ENCODE results near the gene SMC5.

GRCh38 chr9:70259512-70259802, 679 bp downstream of the SMC5 start:
- TF ChIP-seq, protein P1, sequence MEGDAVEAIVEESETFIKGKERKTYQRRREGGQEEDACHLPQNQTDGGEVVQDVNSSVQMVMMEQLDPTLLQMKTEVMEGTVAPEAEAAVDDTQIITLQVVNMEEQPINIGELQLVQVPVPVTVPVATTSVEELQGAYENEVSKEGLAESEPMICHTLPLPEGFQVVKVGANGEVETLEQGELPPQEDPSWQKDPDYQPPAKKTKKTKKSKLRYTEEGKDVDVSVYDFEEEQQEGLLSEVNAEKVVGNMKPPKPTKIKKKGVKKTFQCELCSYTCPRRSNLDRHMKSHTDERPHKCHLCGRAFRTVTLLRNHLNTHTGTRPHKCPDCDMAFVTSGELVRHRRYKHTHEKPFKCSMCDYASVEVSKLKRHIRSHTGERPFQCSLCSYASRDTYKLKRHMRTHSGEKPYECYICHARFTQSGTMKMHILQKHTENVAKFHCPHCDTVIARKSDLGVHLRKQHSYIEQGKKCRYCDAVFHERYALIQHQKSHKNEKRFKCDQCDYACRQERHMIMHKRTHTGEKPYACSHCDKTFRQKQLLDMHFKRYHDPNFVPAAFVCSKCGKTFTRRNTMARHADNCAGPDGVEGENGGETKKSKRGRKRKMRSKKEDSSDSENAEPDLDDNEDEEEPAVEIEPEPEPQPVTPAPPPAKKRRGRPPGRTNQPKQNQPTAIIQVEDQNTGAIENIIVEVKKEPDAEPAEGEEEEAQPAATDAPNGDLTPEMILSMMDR (IDR thresholded peaks at IDR 0.05), result no peak
- TF ChIP-seq EZH2 (IDR thresholded peaks at IDR 0.05; ENCODE audit: borderline replicate concordance, insufficient read depth, low read depth, low read length, poor library complexity, severe bottlenecking), result no peak
